Measurements from ENCODE around the gene TTC7B. TPM values are rescaled to one million over a fixed set of nuclear protein-coding genes. Genes with fewer than 3 reads are reported as not detected.

Gene TTC7B
- total and polyA plus RNA-seq, 2 donors (not counting 1 experiment from before 2014, with no cell fraction given) = 0.36 to 3.2 TPM

DNA sequence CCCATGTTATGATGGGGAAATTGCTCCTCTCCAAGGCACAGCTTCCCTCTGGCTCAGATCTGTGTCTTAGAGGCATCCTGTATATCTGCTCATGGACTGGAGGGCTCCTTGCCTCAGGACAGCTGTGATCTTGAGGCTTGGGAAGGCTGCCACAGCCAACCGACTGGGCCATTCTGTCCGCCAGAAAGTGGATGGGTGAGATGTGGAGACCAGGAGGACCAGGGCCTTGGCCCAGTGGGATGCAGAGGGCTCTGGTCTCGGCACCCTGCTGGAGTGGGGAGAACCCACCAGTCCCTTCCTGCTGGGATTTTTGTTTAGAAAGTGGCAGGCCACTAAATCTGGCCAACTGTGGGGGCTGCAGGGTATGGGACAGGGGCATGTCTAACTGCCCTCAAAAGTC, 270.8 kb downstream of the TTC7B start:
- no peak overlapping the region for H3K4me2 ChIP-seq (replicated peaks; ENCODE audit: low read depth, low read length, poor library complexity, severe bottlenecking)
- CTCF ChIA-PET = no interaction called here
- 81% methylated on average over 3 of the region's 3 CpGs for WGBS (ENCODE audit: insufficient coverage)
- H3K4me3 ChIP-seq (ENCODE audit: control extremely low read depth in 1 of 5, extremely low read depth in 1 of 5, insufficient read depth in 1 of 5, low read depth in 2 of 5, low read length in 4 of 5) = no peak overlapping the region
- H3K27ac ChIP-seq (ENCODE audit: low read length in 2 of 2) = no peak overlapping the region
- H3K36me3 ChIP-seq (replicated peaks in 1 of 2; ENCODE audit: control extremely low read depth in 1 of 2, control insufficient read depth in 1 of 2, extremely low read depth in 1 of 2, insufficient read depth in 2 of 2, low read length in 1 of 2) = no peaks in the 10 kb centered on the region
- H3K4me3 Mint-ChIP-seq = no peak overlapping the region
- no peaks in the 10 kb centered on the region for H3K4me1 Mint-ChIP-seq
- no peaks in the 10 kb centered on the region for H3K4me1 ChIP-seq (ENCODE audit: control insufficient read depth in 2 of 2, insufficient read depth in 2 of 2, low read length in 2 of 2)
- no peak for TF ChIP-seq EZH2 (IDR thresholded peaks at IDR 0.05; ENCODE audit: borderline replicate concordance, insufficient read depth, low read depth, low read length, poor library complexity, severe bottlenecking)
- no peak for TF ChIP-seq CTCF (IDR thresholded peaks at IDR 0.05)
- POLR2A ChIA-PET = no interaction called here
- DNase-seq (no peak), ATAC-seq (ENCODE audit: low read depth) (no peak)
- no peaks in the 10 kb centered on the region for H3K9me3 Mint-ChIP-seq (ENCODE audit: insufficient read depth)
- H3K27ac Mint-ChIP-seq = no peak overlapping the region
- H3K27me3 ChIP-seq (replicated peaks in 1 of 4; ENCODE audit: control extremely low read depth in 1 of 4, control insufficient read depth in 3 of 4, insufficient read depth in 4 of 4, low read length in 3 of 4) = no peaks in the 10 kb centered on the region
- H3K79me2 ChIP-seq (ENCODE audit: control insufficient read depth, insufficient read depth, low read length) = no peaks in the 10 kb centered on the region
- H3K9ac ChIP-seq (ENCODE audit: low read length) = no peak overlapping the region
- no peaks in the 10 kb centered on the region for H3K27me3 Mint-ChIP-seq
- no peak overlapping the region for H2AFZ ChIP-seq (ENCODE audit: insufficient read depth, low read depth, low read length, poor library complexity, severe bottlenecking)
- H4K20me1 ChIP-seq (ENCODE audit: control insufficient read depth, insufficient read depth, low read length, poor library complexity, severe bottlenecking) = no peaks in the 10 kb centered on the region
- H3K9me3 ChIP-seq (ENCODE audit: control extremely low read depth in 1 of 3, control insufficient read depth in 2 of 3, insufficient read depth in 1 of 3, low read length in 2 of 3) = peaks cover 0 to 4% (median 0%) of the 10 kb centered on the region in 3 donors
- intact Hi-C loops (cut with micrococcal nuclease) = no loop called here

GRCh38 chr14:90544971-90545370, 271.3 kb downstream of the TTC7B start:
- no peak overlapping the region for H3K27ac Mint-ChIP-seq
- Histone ChIP-seq H4K20me1 (ENCODE audit: control insufficient read depth, insufficient read depth, low read length, poor library complexity, severe bottlenecking) (no peaks in the 10 kb centered on the region), H3K9me3 (ENCODE audit: control extremely low read depth in 1 of 3, control insufficient read depth in 2 of 3, insufficient read depth in 1 of 3, low read length in 2 of 3) (peaks cover 0 to 4% (median 0%) of the 10 kb centered on the region in 3 donors), H3K4me2 (replicated peaks; ENCODE audit: low read depth, low read length, poor library complexity, severe bottlenecking) (no peak overlapping the region), H3K27me3 (replicated peaks in 1 of 4; ENCODE audit: control extremely low read depth in 1 of 4, control insufficient read depth in 3 of 4, insufficient read depth in 4 of 4, low read length in 3 of 4) (no peaks in the 10 kb centered on the region), H2AFZ (ENCODE audit: insufficient read depth, low read depth, low read length, poor library complexity, severe bottlenecking) (no peak overlapping the region), H3K4me3 (ENCODE audit: control extremely low read depth in 1 of 5, extremely low read depth in 1 of 5, insufficient read depth in 1 of 5, low read depth in 2 of 5, low read length in 4 of 5) (no peak overlapping the region), H3K9ac (ENCODE audit: low read length) (no peak overlapping the region), H3K79me2 (ENCODE audit: control insufficient read depth, insufficient read depth, low read length) (no peaks in the 10 kb centered on the region), H3K4me1 (ENCODE audit: control insufficient read depth in 2 of 2, insufficient read depth in 2 of 2, low read length in 2 of 2) (no peaks in the 10 kb centered on the region), H3K36me3 (replicated peaks in 1 of 2; ENCODE audit: control extremely low read depth in 1 of 2, control insufficient read depth in 1 of 2, extremely low read depth in 1 of 2, insufficient read depth in 2 of 2, low read length in 1 of 2) (no peaks in the 10 kb centered on the region), H3K27ac (ENCODE audit: low read length in 2 of 2) (no peak overlapping the region)
- ATAC-seq (ENCODE audit: low read depth) (no peak), DNase-seq (no peak)
- intact Hi-C loops (cut with micrococcal nuclease) = no loop called here
- 85% methylated on average over 7 of the region's 8 CpGs for WGBS (ENCODE audit: insufficient coverage)
- no peaks in the 10 kb centered on the region for H3K27me3 Mint-ChIP-seq
- no peak overlapping the region for H3K4me3 Mint-ChIP-seq
- H3K4me1 Mint-ChIP-seq = no peaks in the 10 kb centered on the region
- H3K9me3 Mint-ChIP-seq (ENCODE audit: insufficient read depth) = no peaks in the 10 kb centered on the region
- ChIA-PET POLR2A (no interaction called here), CTCF (no interaction called here)
- TF ChIP-seq EZH2 (IDR thresholded peaks at IDR 0.05; ENCODE audit: borderline replicate concordance, insufficient read depth, low read depth, low read length, poor library complexity, severe bottlenecking) (no peak), CTCF (IDR thresholded peaks at IDR 0.05) (no peak)
